CD4-positive, CD25-positive, alpha-beta regulatory T cell (primary cell): Measurements from ENCODE around the gene CLDN8. TPM values are rescaled to one million over a fixed set of nuclear protein-coding genes. Genes with fewer than 3 reads are reported as not detected.

Experiments
- ATAC-seq, 2 donors: fragments of 150-1000 bp; cut with Tn5 transposase; one replicate each; pipeline ENCODE4 v1.10.0; 2021; ENCODE audit warnings: low read depth in 2 of 2, moderate number of reproducible peaks in 2 of 2, moderate library complexity in 1 of 2
- DNase-seq, 3 donors: peaks; one replicate each; pipeline versions ENCODE4 v3.0.0 to v3.0.0-alpha.2; 2012 to 2022; ENCODE audit warnings: mixed read lengths in 1 of 3
- H3K27ac ChIP-seq: one replicate; pipeline ENCODE4 v1.7.0; 2013; ENCODE audit warnings: mild to moderate bottlenecking, low read length; ENCODE audit not compliant: insufficient read depth, poor library complexity, severe bottlenecking
- H3K27me3 ChIP-seq: one replicate; pipeline ENCODE4 v1.7.0; 2013; ENCODE audit warnings: low read length; ENCODE audit not compliant: control insufficient read depth, insufficient read depth
- H3K36me3 ChIP-seq: one replicate; pipeline ENCODE4 v1.7.0; 2013; ENCODE audit warnings: mild to moderate bottlenecking, low read length, moderate library complexity; ENCODE audit not compliant: control insufficient read depth, insufficient read depth
- H3K4me1 ChIP-seq: 2 replicates; pipeline ENCODE4 v1.7.0; 2013; ENCODE audit warnings: mild to moderate bottlenecking, low read length; ENCODE audit not compliant: insufficient read depth, control insufficient read depth, poor library complexity, severe bottlenecking
- H3K4me3 ChIP-seq: one replicate; pipeline ENCODE4 v1.7.0; 2013; ENCODE audit warnings: low read depth, mild to moderate bottlenecking, low read length, moderate library complexity
- H3K9me3 ChIP-seq, 2 experiments: 1 replicate in 1 of 2; 2 replicates in 1 of 2; pipeline ENCODE4 v1.7.0; 2013; ENCODE audit warnings: low read length in 2 of 2, mild to moderate bottlenecking in 1 of 2, moderate library complexity in 1 of 2; ENCODE audit not compliant: control insufficient read depth in 2 of 2
- H3K27ac Mint-ChIP-seq, 3 donors: one replicate each; pipeline ENCODE4 v1.8.0; 2020 to 2022; ENCODE audit warnings: mild to moderate bottlenecking in 3 of 3, mixed read lengths in 3 of 3, moderate library complexity in 2 of 3
- H3K27me3 Mint-ChIP-seq: one replicate; pipeline ENCODE4 v1.8.0; 2022; ENCODE audit warnings: mild to moderate bottlenecking, mixed read lengths
- H3K36me3 Mint-ChIP-seq: one replicate; pipeline ENCODE4 v1.8.0; 2020; ENCODE audit warnings: mixed read lengths
- H3K4me1 Mint-ChIP-seq, 4 donors: one replicate each; pipeline ENCODE4 v1.8.0; 2020 to 2022; ENCODE audit warnings: mixed read lengths in 4 of 4, mild to moderate bottlenecking in 1 of 4
- H3K4me3 Mint-ChIP-seq, 4 donors: one replicate each; pipeline ENCODE4 v1.8.0; 2020 to 2022; ENCODE audit warnings: mild to moderate bottlenecking in 4 of 4, mixed read lengths in 4 of 4, moderate library complexity in 3 of 4
- H3K9me3 Mint-ChIP-seq, 7 donors: one replicate each; pipeline ENCODE4 v1.8.0; 2020 to 2022; ENCODE audit warnings: mixed read lengths in 7 of 7, mild to moderate bottlenecking in 3 of 7, moderate library complexity in 2 of 7
- polyA plus RNA-seq, 4 donors: library from polyadenylated mRNA; unstranded; fragments of 300-500 nt; fragmentation: Illumina TruSeq; gene quantifications; one replicate each; pipeline ENCODE4 v1.2.3, GENCODE V29; 2021
- total RNA-seq: library from RNA; stranded (reverse); gene quantifications from one replicate; pipeline ENCODE4 v1.2.3, GENCODE V29; 2022

CLDN8 gene
- total RNA-seq (not detected), polyA plus RNA-seq (not detected)

DNA sequence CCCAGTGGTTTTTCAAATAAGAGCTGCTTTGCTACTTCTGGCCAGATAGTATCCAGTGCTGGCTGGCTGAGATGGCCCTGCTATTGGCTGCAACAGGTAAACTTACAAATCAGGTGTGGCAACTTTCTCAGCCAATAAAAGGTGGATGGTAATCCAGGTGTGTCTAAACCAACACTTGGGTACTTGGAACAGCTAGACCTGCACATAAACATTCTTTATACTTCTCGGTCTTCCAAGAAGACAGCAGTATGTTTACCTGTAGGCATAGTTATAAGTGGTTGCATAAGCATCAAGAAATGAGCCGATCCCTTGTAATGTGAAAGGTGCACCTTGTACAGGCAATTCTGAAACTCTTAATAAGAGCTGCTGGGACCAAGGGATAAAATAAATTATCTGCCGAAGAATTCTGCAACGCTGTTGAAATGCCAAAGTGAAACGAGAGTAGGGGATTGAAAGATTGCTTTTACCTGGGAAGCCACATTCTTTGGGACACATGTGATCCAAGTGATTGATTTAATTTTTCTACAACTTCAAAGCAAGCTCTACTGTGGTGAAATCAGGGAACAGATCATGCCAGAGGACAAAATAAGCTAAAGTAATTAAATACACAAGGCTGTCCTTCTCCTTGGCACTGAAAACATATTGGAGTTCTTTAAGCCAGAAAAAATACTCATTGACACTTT lies at the start of gene CLDN8:
Gene CLDN8, minus strand, starts transcription at position 57 of the 683 bp plus-strand sequence. CDS start 172 bp downstream, outside the sequence.
- Histone ChIP-seq H3K27me3 (no peaks in the 10 kb centered on the region), H3K9me3 (no peaks in the 10 kb centered on the region), H3K36me3 (no peaks in the 10 kb centered on the region), H3K4me3 (no peak within 1 kb of the TSS), H3K27ac (no peak within 1 kb of the TSS), H3K4me1 (no peaks in the 10 kb centered on the region)
- H3K27ac Mint-ChIP-seq = no peak within 1 kb of the TSS
- ATAC-seq (no peak), DNase-seq (no peak)
- no peak within 1 kb of the TSS for H3K4me3 Mint-ChIP-seq
- peaks cover 0 to 2% (median 0%) of the 10 kb centered on the region in 7 donors for H3K9me3 Mint-ChIP-seq
- H3K4me1 Mint-ChIP-seq = no peaks in the 10 kb centered on the region
- H3K27me3 Mint-ChIP-seq = no peaks in the 10 kb centered on the region
- H3K36me3 Mint-ChIP-seq = no peaks in the 10 kb centered on the region

DNA sequence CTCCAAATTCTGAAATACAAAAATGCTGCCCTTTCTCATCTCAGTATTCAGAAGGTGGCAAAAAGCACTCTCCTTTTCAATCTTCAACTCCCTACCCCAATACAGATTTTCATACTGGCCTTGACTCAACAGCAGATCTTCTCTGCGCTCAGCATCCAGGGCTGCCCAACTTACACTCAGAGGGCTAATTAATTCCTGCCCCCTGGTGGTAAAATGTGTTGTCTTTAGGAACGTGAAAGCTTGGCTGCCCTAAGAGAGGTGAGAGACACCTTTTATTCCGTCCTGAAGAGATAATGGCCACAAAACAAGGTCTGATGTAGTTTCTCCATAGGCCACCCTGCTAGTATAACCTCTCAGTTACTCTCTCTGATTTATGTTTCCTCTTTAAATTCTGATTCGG lies 41.9 kb upstream of the CLDN8 start:
- Mint-ChIP-seq H3K4me3 (no peak overlapping the region), H3K27me3 (no peaks in the 10 kb centered on the region), H3K36me3 (no peaks in the 10 kb centered on the region), H3K4me1 (no peaks in the 10 kb centered on the region), H3K27ac (no peak overlapping the region), H3K9me3 (peaks cover 0 to 2% (median 0%) of the 10 kb centered on the region in 7 donors)
- Histone ChIP-seq H3K4me3 (no peak overlapping the region), H3K27ac (no peak overlapping the region), H3K27me3 (no peaks in the 10 kb centered on the region), H3K9me3 (no peaks in the 10 kb centered on the region), H3K4me1 (no peaks in the 10 kb centered on the region), H3K36me3 (no peaks in the 10 kb centered on the region)
- ATAC-seq = no peak
- peak in 1 of 3 donors; percentile 7 for DNase-seq

DNA sequence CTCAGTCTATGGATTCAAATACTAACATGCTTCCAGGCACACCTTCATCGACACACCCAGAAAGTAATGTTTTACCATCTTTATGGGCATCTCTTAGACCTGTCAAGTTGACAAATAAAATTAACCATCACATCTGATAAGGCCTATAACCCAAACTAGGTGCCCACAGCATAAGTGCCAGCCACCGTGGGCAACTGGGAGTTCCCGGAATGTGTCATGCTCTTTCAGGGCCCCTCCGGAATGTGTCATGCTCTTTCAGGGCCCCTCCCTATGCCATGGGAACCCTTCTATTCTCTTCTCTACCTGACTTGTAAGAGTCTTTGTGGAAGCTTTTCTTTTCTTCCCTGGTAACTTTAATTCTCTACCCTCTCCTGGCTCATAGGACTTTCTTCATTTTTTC lies 40.2 kb upstream of the CLDN8 start:
- H3K27ac ChIP-seq = no peak overlapping the region
- H3K27me3 Mint-ChIP-seq = no peaks in the 10 kb centered on the region
- no peaks in the 10 kb centered on the region for H3K36me3 ChIP-seq
- no peaks in the 10 kb centered on the region for H3K27me3 ChIP-seq
- ATAC-seq (no peak), DNase-seq (no peak)
- H3K4me1 ChIP-seq = no peaks in the 10 kb centered on the region
- no peak overlapping the region for H3K4me3 ChIP-seq
- H3K9me3 ChIP-seq = no peaks in the 10 kb centered on the region
- H3K27ac Mint-ChIP-seq = no peak overlapping the region
- H3K36me3 Mint-ChIP-seq = no peaks in the 10 kb centered on the region
- no peak overlapping the region for H3K4me3 Mint-ChIP-seq
- peaks cover 0 to 2% (median 0%) of the 10 kb centered on the region in 7 donors for H3K9me3 Mint-ChIP-seq
- H3K4me1 Mint-ChIP-seq = no peaks in the 10 kb centered on the region

DNA sequence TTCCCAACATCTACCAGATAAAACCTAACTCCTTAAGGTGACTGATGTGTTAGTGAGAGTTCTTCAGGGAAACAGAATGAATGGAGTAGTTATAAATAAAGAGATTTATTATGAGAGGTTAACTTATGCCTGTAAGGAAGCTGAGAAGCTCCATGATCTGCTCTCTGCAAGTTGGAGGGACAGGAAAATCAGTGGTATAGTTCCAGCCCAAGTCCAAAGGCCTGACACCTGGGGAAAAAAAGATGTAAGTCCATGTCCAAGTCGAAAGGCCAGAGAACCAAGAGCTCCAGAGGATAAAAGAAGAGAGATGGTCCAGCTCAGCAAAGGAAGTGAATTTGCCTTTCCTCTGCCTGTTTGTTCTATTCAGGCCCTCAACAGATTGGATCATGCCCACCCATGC lies 39.8 kb upstream of the CLDN8 start:
- no peaks in the 10 kb centered on the region for H3K9me3 ChIP-seq
- Mint-ChIP-seq H3K27me3 (no peaks in the 10 kb centered on the region), H3K27ac (no peak overlapping the region), H3K36me3 (no peaks in the 10 kb centered on the region), H3K9me3 (peaks cover 0 to 2% (median 0%) of the 10 kb centered on the region in 7 donors), H3K4me1 (no peaks in the 10 kb centered on the region), H3K4me3 (no peak overlapping the region)
- no peaks in the 10 kb centered on the region for H3K36me3 ChIP-seq
- H3K4me3 ChIP-seq = no peak overlapping the region
- H3K27ac ChIP-seq = no peak overlapping the region
- H3K27me3 ChIP-seq = no peaks in the 10 kb centered on the region
- ATAC-seq (no peak), DNase-seq (no peak)
- H3K4me1 ChIP-seq = no peaks in the 10 kb centered on the region

DNA sequence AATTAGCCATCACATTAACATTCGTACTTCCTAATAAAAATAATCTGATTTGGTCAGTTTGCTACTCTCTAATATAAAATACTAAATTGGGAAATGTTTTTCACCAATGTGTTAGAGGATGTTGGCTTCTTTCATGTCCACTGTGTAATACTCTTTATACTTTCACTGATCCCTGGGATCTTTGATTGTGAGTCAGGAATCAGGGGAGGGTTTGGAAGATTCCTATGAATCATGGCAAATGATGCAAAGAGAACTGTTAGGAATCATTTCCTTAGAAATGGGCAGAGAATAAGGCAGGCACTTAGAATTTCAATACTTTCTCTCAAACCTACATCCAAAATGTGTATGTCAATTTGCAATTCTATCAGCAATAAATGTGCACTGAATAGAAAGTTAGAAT lies 35.9 kb upstream of the CLDN8 start:
- H3K36me3 ChIP-seq = no peaks in the 10 kb centered on the region
- H3K27me3 Mint-ChIP-seq = no peaks in the 10 kb centered on the region
- H3K27ac ChIP-seq = no peak overlapping the region
- ATAC-seq = no peak
- peaks cover 0 to 5% (median 0%) of the 10 kb centered on the region in 7 donors for H3K9me3 Mint-ChIP-seq
- H3K4me1 Mint-ChIP-seq = no peaks in the 10 kb centered on the region
- H3K27ac Mint-ChIP-seq = no peak overlapping the region
- no peaks in the 10 kb centered on the region for H3K36me3 Mint-ChIP-seq
- H3K4me3 ChIP-seq = no peak overlapping the region
- no peaks in the 10 kb centered on the region for H3K9me3 ChIP-seq
- H3K4me3 Mint-ChIP-seq = no peak overlapping the region
- H3K4me1 ChIP-seq = no peaks in the 10 kb centered on the region
- DNase-seq = no peak
- H3K27me3 ChIP-seq = no peaks in the 10 kb centered on the region

DNA sequence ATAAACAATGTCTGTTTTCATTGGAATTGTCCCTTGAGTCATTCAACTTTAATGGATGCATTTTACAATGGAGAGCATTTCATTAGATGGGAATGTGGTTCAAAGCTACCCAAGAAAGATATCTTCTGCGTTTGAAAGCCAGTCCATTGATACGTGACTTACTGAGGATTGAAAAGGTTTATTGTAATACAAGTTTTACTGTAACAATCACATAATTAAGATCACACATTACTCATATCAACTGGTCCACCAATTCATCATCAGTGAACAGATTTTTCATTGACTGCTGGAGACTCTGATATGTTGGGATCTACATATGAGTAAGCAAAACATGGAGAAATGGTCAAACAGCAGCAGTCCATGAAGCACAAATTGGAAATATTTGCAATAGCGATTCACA lies 34.0 kb upstream of the CLDN8 start:
- Histone ChIP-seq H3K9me3 (no peaks in the 10 kb centered on the region), H3K4me3 (no peak overlapping the region), H3K36me3 (no peaks in the 10 kb centered on the region), H3K4me1 (no peaks in the 10 kb centered on the region), H3K27me3 (no peaks in the 10 kb centered on the region), H3K27ac (no peak overlapping the region)
- DNase-seq (no peak), ATAC-seq (no peak)
- no peaks in the 10 kb centered on the region for H3K27me3 Mint-ChIP-seq
- no peaks in the 10 kb centered on the region for H3K36me3 Mint-ChIP-seq
- H3K4me1 Mint-ChIP-seq = no peaks in the 10 kb centered on the region
- H3K9me3 Mint-ChIP-seq = peaks cover 0 to 5% (median 0%) of the 10 kb centered on the region in 7 donors
- no peak overlapping the region for H3K4me3 Mint-ChIP-seq
- no peak overlapping the region for H3K27ac Mint-ChIP-seq

DNA sequence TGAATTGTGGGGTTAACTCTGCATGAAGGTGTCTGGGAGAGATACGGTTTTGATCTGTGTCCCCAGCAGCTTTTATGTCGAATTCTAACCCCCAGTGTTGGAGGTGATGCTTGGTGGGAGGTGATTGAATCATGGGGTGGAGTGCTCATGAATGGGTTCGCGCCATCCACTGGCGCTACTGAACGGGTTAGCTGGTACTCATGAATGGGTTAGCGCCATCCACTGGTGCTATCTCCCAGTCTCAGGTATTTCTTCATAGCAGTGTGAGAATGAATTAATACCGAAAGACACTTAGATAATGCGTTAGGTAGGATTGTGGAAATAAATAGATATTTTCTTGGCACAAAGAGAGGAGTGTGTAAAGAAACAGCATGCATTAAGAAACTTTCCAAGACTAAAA lies 32.9 kb upstream of the CLDN8 start:
- Mint-ChIP-seq H3K27ac (no peak overlapping the region), H3K36me3 (no peaks in the 10 kb centered on the region), H3K4me1 (no peaks in the 10 kb centered on the region), H3K27me3 (no peaks in the 10 kb centered on the region), H3K4me3 (no peak overlapping the region), H3K9me3 (peaks cover 0 to 3% (median 0%) of the 10 kb centered on the region in 7 donors)
- no peak for ATAC-seq
- no peak for DNase-seq
- Histone ChIP-seq H3K36me3 (no peaks in the 10 kb centered on the region), H3K4me1 (no peaks in the 10 kb centered on the region), H3K4me3 (no peak overlapping the region), H3K27me3 (no peaks in the 10 kb centered on the region), H3K27ac (no peak overlapping the region), H3K9me3 (no peaks in the 10 kb centered on the region)

DNA sequence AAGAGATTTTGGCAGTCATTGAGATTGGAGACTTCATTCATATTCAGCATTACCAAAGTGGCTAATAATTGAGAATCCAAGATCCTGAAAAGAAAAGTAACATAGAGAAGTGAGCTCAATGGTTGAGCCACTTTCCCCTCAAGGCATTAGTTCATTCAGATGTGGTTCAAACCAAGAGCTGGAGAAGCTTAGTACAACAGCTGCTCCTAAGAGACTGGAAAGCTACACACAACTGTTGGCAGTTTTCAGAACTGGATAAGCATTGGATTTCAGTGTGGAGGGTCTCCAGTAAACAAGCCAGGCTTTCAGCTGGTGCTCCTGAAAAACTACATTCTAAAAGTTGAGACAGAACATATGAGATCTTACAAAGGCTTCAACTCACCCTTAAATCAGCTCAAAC lies 29.2 kb upstream of the CLDN8 start:
- DNase-seq = no peak
- Histone ChIP-seq H3K9me3 (no peaks in the 10 kb centered on the region), H3K4me3 (no peak overlapping the region), H3K27ac (no peak overlapping the region), H3K36me3 (no peaks in the 10 kb centered on the region), H3K27me3 (no peaks in the 10 kb centered on the region), H3K4me1 (no peaks in the 10 kb centered on the region)
- no peak overlapping the region for H3K4me3 Mint-ChIP-seq
- no peak overlapping the region for H3K27ac Mint-ChIP-seq
- no peaks in the 10 kb centered on the region for H3K36me3 Mint-ChIP-seq
- H3K4me1 Mint-ChIP-seq = no peaks in the 10 kb centered on the region
- no peak for ATAC-seq
- H3K9me3 Mint-ChIP-seq = peaks cover 0 to 3% (median 0%) of the 10 kb centered on the region in 7 donors
- no peaks in the 10 kb centered on the region for H3K27me3 Mint-ChIP-seq
